Vagina (tissue), 2 donors: ENCODE results near the gene GBP7.

Source experiments
- CTCF ChIP-seq, 3 experiments: fragments of 450-650 bp in 2 of 3; fragments of 200-600 bp in 1 of 3; sonication (generic) in 1 of 3; IDR thresholded peaks; one replicate each; pipeline ENCODE4 v1.5.1; 2017 to 2019; ENCODE audit warnings: antibody characterized with exemption in 3 of 3, mild to moderate bottlenecking in 2 of 3, moderate library complexity in 2 of 3
- POLR2A ChIP-seq, 2 donors: fragments of 450-650 bp; IDR thresholded peaks; one replicate each; pipeline ENCODE4 v1.6.1; 2017; ENCODE audit warnings: antibody characterized with exemption in 2 of 2, mild to moderate bottlenecking in 2 of 2, moderate library complexity in 2 of 2
- POLR2AphosphoS5 ChIP-seq, 2 donors: sonication (generic); formaldehyde crosslinking; IDR thresholded peaks; one replicate each; pipeline ENCODE4 v1.9.0; 2017; ENCODE audit warnings: antibody characterized with exemption in 2 of 2, mild to moderate bottlenecking in 2 of 2, low read depth in 1 of 2; ENCODE audit not compliant: insufficient read depth in 1 of 2

- TF ChIP-seq POLR2A (IDR thresholded peaks at IDR 0.05) (no peak), CTCF (IDR thresholded peaks at IDR 0.05) (no peak), POLR2AphosphoS5 (IDR thresholded peaks at IDR 0.05; ENCODE audit: insufficient read depth in 1 of 2, low read depth in 1 of 2) (no peak)
These were observed 42.1 kb downstream of the GBP7 start for GRCh38 chr1:89133747-89134146.
